Measurements from ENCODE around the gene DMPK. TPM values are rescaled to one million over a fixed set of nuclear protein-coding genes. Genes with fewer than 3 reads are reported as not detected.

Gene DMPK
- polyA plus RNA-seq, 1 of the 3 experiments (the other 2 are of a cell fraction): 92.2 TPM

GRCh38 chr19:45820413-45821102, 38.3 kb upstream of the DMPK start:
- peaks cover 0 to 38% of the 10 kb centered on the region in 2 experiments for H3K36me3 ChIP-seq (replicated peaks in 1 of 2; ENCODE audit: control insufficient read depth in 1 of 2, insufficient read depth in 2 of 2, low read length in 1 of 2)
- H3K27ac ChIP-seq (ENCODE audit: low read depth in 2 of 2, low read length in 1 of 2): no peak overlapping the region
- no peaks in the 10 kb centered on the region for H3K9me2 ChIP-seq
- no peak for DNase-seq
- no peak overlapping the region for H3K4me3 ChIP-seq (ENCODE audit: low read depth in 2 of 2, low read length in 1 of 2)
- H3F3A ChIP-seq (replicated peaks; ENCODE audit: insufficient read depth): peaks cover 5% of the 10 kb centered on the region
- ChIA-PET CTCF (interaction anchor here (1.0 to 10.4 kb wide), 4 partner anchors 8 to 63 kb away, joined by 3 to 130 read pairs (median 3); partner anchors contain the start of gene IRF2BP1), POLR2A (no interaction called here)
- no peaks in the 10 kb centered on the region for H3K79me2 ChIP-seq (ENCODE audit: insufficient read depth)
- H3K4me1 ChIP-seq (ENCODE audit: control insufficient read depth in 1 of 2, insufficient read depth in 2 of 2, low read depth in 1 of 2, low read length in 1 of 2): peaks cover 0 to 9% of the 10 kb centered on the region in 2 experiments; a peak in 1 of 4 replicates
- H3K27me3 ChIP-seq (ENCODE audit: insufficient read depth): no peaks in the 10 kb centered on the region
- no peaks in the 10 kb centered on the region for H4K20me1 ChIP-seq (ENCODE audit: insufficient read depth)
- WGBS (ENCODE audit: low lambda C conversion rate): 83% methylated on average over 11 of the region's 20 CpGs
- no peak overlapping the region for H3K9ac ChIP-seq
- no peak overlapping the region for H3K4me2 ChIP-seq
- TF ChIP-seq USF2 (IDR thresholded peaks at IDR 0.05; ENCODE audit: borderline replicate concordance, low read depth, low read length) (no peak), EP300 (IDR thresholded peaks at IDR 0.05; ENCODE audit: borderline replicate concordance in 1 of 2, low read depth in 1 of 2, low read length in 1 of 2) (no peak), ELF1 (IDR thresholded peaks at IDR 0.05) (no peak), USF1 (IDR thresholded peaks at IDR 0.05; ENCODE audit: borderline replicate concordance, low read depth) (no peak), POLR2AphosphoS5 (IDR thresholded peaks at IDR 0.05; ENCODE audit: low read depth, low read length) (no peak), YY1 (IDR thresholded peaks at IDR 0.05; ENCODE audit: low read depth) (no peak), SIN3A (IDR thresholded peaks at IDR 0.05; ENCODE audit: borderline replicate concordance, low read depth, low read length) (no peak), IRF3 (IDR thresholded peaks at IDR 0.05; ENCODE audit: low read depth, low read length) (no peak), RFX5 (IDR thresholded peaks at IDR 0.05; ENCODE audit: low read length) (no peak)
- H2AFZ ChIP-seq (ENCODE audit: low read depth): no peak overlapping the region
- H3K9me3 ChIP-seq: no peaks in the 10 kb centered on the region

- H3K79me2 ChIP-seq (ENCODE audit: insufficient read depth): no peaks in the 10 kb centered on the region
- ChIA-PET CTCF (interaction anchor here (0.6 to 10.4 kb wide), 5 partner anchors 9 to 197 kb away, joined by 3 to 137 read pairs (median 9); partner anchors contain the start of genes IRF2BP1 and SIX5), POLR2A (no interaction called here)
- H3K36me3 ChIP-seq (replicated peaks in 1 of 2; ENCODE audit: control insufficient read depth in 1 of 2, insufficient read depth in 2 of 2, low read length in 1 of 2): peaks cover 0 to 30% of the 10 kb centered on the region in 2 experiments
- no peaks in the 10 kb centered on the region for H4K20me1 ChIP-seq (ENCODE audit: insufficient read depth)
- no peak overlapping the region for H3K4me2 ChIP-seq
- H3K9me2 ChIP-seq: no peaks in the 10 kb centered on the region
- H2AFZ ChIP-seq (ENCODE audit: low read depth): no peak overlapping the region
- no peak overlapping the region for H3K4me3 ChIP-seq (ENCODE audit: low read depth in 2 of 2, low read length in 1 of 2)
- no peak overlapping the region for H3K9ac ChIP-seq
- DNase-seq: no peak
- peaks cover 0 to 9% of the 10 kb centered on the region in 2 experiments; a peak in 1 of 4 replicates for H3K4me1 ChIP-seq (ENCODE audit: control insufficient read depth in 1 of 2, insufficient read depth in 2 of 2, low read depth in 1 of 2, low read length in 1 of 2)
- 81% methylated on average over 6 of the region's 6 CpGs for WGBS (ENCODE audit: low lambda C conversion rate)
- no peaks in the 10 kb centered on the region for H3K9me3 ChIP-seq
- H3F3A ChIP-seq (replicated peaks; ENCODE audit: insufficient read depth): peaks cover 5% of the 10 kb centered on the region
- H3K27ac ChIP-seq (ENCODE audit: low read depth in 2 of 2, low read length in 1 of 2): no peak overlapping the region; a peak in 1 of 4 replicates
- H3K27me3 ChIP-seq (ENCODE audit: insufficient read depth): no peaks in the 10 kb centered on the region
- TF ChIP-seq FOSL2 (IDR thresholded peaks at IDR 0.05; ENCODE audit: borderline replicate concordance, low read depth) (no peak), RCOR1 (IDR thresholded peaks at IDR 0.05; ENCODE audit: low read length) (no peak), SIN3A (IDR thresholded peaks at IDR 0.05; ENCODE audit: borderline replicate concordance, low read depth, low read length) (no peak), MAX (IDR thresholded peaks at IDR 0.05; ENCODE audit: low read depth) (no peak), RFX5 (IDR thresholded peaks at IDR 0.05; ENCODE audit: low read length) (no peak), USF1 (IDR thresholded peaks at IDR 0.05; ENCODE audit: borderline replicate concordance, low read depth) (no peak), FOXM1 (IDR thresholded peaks at IDR 0.05; ENCODE audit: low read depth) (no peak), YY1 (IDR thresholded peaks at IDR 0.05; ENCODE audit: low read depth) (no peak), USF2 (IDR thresholded peaks at IDR 0.05; ENCODE audit: borderline replicate concordance, low read depth, low read length) (no peak), TAF1 (IDR thresholded peaks at IDR 0.05; ENCODE audit: borderline replicate concordance, low read depth, low read length) (no peak), IRF3 (IDR thresholded peaks at IDR 0.05; ENCODE audit: low read depth, low read length) (no peak)
Observed at GRCh38 chr19:45819769-45820168, 37.5 kb upstream of the DMPK start.
